ENCODE results near the gene ADAM10. TPM values are rescaled to one million over a fixed set of nuclear protein-coding genes. Genes with fewer than 3 reads are reported as not detected.

ADAM10 gene
- total RNA-seq, 1 donor from 2014 or later, result 140 TPM

DNA sequence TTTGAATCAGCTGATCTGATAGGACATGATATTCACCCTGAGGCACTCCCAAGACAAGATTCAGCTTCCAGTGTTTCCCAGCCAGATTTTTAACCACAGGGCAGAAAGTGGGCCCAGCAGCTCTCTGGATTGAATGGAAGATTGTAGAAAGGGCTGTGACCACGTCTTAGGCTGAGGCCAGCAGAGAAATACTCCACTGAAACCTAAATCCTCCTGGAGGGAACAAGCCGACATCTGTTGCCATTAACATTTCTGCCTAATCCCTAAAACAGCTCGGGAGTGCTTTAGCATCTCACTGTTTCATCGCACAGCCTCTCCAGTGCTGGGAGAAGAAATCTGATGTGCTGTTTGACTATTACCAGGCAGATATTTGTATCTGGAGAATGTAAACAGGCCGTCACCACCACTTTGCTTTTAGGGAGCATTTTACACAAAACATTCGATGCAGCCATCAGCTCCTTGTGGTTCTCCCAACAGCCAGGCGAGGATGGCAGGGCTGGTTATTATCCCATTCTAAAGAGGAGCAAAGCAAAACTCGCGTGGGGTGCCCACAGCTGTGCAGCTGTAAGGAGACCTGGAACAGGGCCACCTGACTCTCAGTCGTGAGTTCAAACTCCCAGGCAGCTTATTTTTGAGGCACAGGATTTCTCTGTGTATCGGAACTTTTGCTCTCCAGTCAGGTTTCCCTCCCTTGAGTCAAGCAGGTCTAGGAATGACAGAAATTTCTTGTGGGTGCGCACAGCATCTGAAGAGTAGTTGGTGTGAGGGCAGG lies 200.3 kb downstream of the ADAM10 start:
- Mint-ChIP-seq H3K27me3 (ENCODE audit: unreplicated experiment) (peaks cover 4% of the 10 kb centered on the region), H3K9me3 (ENCODE audit: unreplicated experiment) (peaks cover 5% of the 10 kb centered on the region), H3K4me1 (ENCODE audit: low read depth, unreplicated experiment) (peaks cover 20% of the 10 kb centered on the region), H3K4me3 (ENCODE audit: unreplicated experiment) (no peak overlapping the region), H3K27ac (ENCODE audit: unreplicated experiment) (no peak overlapping the region), H3K36me3 (ENCODE audit: unreplicated experiment) (no peaks in the 10 kb centered on the region)
- TF ChIP-seq, protein P1, sequence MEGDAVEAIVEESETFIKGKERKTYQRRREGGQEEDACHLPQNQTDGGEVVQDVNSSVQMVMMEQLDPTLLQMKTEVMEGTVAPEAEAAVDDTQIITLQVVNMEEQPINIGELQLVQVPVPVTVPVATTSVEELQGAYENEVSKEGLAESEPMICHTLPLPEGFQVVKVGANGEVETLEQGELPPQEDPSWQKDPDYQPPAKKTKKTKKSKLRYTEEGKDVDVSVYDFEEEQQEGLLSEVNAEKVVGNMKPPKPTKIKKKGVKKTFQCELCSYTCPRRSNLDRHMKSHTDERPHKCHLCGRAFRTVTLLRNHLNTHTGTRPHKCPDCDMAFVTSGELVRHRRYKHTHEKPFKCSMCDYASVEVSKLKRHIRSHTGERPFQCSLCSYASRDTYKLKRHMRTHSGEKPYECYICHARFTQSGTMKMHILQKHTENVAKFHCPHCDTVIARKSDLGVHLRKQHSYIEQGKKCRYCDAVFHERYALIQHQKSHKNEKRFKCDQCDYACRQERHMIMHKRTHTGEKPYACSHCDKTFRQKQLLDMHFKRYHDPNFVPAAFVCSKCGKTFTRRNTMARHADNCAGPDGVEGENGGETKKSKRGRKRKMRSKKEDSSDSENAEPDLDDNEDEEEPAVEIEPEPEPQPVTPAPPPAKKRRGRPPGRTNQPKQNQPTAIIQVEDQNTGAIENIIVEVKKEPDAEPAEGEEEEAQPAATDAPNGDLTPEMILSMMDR (IDR thresholded peaks at IDR 0.05; ENCODE audit: partially characterized antibody, unreplicated experiment), result no peak
- DNase-seq, result no peak

DNA sequence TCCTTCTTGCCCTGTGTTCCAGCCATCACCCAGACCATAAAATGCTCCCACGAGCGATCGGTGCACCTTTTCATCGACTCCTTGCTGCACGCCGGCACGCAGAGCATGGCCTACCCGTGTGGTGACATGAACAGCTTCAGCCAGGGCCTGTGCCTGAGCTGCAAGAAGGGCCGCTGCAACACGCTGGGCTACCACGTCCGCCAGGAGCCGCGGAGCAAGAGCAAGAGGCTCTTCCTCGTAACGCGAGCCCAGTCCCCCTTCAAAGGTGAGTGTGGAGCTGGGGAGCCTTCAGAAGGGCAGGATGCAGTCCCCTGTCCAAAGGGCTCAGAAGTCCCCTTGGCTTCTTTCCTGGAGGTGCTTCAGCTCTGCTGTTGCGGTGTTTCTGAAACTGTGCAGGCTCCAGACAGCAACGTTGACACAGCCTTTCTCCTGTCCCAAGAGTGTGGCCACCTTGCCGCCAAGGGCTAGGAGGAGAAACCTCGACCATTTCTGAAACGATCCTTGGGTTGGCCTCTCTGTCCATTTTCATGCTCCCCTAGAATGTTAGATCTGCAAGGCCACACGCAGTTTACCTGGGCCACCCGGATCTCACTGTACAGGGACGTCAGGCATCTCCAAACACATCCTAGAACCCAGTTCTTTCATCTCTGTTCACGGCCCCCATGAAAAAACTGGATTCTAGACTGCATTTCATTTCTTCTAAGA lies 201.0 kb downstream of the ADAM10 start:
- Mint-ChIP-seq H3K4me1 (ENCODE audit: low read depth, unreplicated experiment) (peaks cover 17% of the 10 kb centered on the region), H3K27me3 (ENCODE audit: unreplicated experiment) (peaks cover 4% of the 10 kb centered on the region), H3K4me3 (ENCODE audit: unreplicated experiment) (no peak overlapping the region), H3K27ac (ENCODE audit: unreplicated experiment) (no peak overlapping the region), H3K36me3 (ENCODE audit: unreplicated experiment) (no peaks in the 10 kb centered on the region), H3K9me3 (ENCODE audit: unreplicated experiment) (peaks cover 2% of the 10 kb centered on the region)
- TF ChIP-seq, protein P1 (IDR thresholded peaks at IDR 0.05; ENCODE audit: partially characterized antibody, unreplicated experiment), result no peak
- DNase-seq, result no peak

DNA sequence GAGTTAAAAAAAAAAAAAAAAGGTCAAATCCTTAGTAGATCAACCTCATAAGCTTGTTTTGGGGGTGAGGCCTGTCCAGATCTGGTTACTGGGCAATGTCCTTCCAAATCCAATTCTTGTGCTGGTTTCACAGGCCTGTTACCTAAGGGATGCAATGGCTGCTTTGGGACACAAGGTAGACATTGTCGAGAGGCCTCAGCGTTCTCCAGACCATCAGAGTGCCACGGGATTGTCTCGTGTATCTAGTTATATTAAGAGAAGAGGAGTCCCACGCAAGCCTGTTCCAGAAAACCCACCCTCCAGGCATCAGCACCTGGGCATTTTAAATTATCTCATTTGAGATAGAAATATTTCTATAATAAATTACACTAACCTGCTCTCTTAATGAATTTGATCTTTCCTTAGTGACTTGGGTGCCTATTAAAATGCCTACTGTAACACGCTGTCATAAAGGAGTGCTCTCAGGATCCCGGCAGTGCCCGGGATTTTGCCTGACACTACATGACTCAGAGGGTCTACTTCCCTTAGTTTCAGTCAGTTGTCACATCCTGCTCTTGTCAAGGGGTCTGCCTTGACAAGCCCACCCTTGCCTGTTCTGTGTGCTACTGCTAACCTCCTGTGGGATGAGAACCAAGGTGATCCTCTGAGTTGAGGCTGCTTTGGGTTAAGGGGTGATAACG lies 201.7 kb downstream of the ADAM10 start:
- Mint-ChIP-seq H3K27ac (ENCODE audit: unreplicated experiment) (no peak overlapping the region), H3K4me1 (ENCODE audit: low read depth, unreplicated experiment) (peaks cover 17% of the 10 kb centered on the region), H3K36me3 (ENCODE audit: unreplicated experiment) (no peaks in the 10 kb centered on the region), H3K9me3 (ENCODE audit: unreplicated experiment) (peaks cover 2% of the 10 kb centered on the region), H3K27me3 (ENCODE audit: unreplicated experiment) (peaks cover 4% of the 10 kb centered on the region), H3K4me3 (ENCODE audit: unreplicated experiment) (no peak overlapping the region)
- DNase-seq, result no peak
- TF ChIP-seq, protein P1 (IDR thresholded peaks at IDR 0.05; ENCODE audit: partially characterized antibody, unreplicated experiment), result no peak

DNA sequence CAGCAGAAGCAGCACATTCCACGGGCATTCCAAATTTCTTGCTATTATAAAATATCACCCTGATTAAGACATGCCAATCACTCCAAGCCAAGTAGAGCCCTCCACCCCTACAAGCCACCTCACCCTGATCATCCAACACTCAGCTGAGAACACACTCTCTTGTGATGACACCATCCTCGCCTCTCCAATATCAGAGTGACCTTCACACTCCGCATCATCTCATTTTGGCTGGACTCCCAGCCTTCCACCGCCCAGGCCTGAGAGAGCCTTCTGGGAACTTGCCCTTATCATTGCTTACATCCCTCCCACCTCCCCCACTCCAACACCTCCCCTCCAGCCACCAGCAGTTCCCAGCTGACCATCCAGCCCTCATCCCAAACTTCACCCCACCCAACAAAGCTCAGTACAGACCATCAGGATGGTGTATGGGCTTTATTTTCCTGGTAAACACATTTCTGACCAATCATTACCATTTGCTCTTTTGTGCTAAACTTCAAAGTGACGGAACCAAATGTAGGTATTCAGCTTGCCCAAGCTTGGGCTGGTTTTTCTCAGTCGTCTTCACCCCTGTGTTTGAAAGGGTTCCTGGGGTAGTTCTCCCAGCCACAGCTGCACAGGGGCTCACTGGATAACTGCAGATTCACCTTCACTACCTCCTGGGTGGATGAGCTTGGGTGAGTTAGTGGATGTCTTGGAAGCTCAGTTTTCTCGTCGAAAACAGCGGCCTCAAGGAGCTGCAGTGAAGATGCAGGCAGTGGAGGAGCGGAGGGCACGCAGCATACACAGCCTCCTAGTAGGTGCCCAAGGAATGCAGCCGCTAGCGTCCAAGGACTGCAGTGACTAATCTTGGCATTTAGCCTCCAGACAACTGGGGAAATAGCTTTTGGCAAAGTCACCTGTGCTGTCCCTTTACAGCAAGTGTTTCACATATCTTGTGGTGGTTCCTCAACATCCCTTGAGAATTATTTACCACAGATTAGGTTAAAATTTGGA lies 202.6 kb downstream of the ADAM10 start:
- Mint-ChIP-seq H3K4me1 (ENCODE audit: low read depth, unreplicated experiment) (peaks cover 19% of the 10 kb centered on the region), H3K9me3 (ENCODE audit: unreplicated experiment) (peaks cover 2% of the 10 kb centered on the region), H3K27ac (ENCODE audit: unreplicated experiment) (no peak overlapping the region), H3K36me3 (ENCODE audit: unreplicated experiment) (no peaks in the 10 kb centered on the region), H3K27me3 (ENCODE audit: unreplicated experiment) (peaks cover 4% of the 10 kb centered on the region), H3K4me3 (ENCODE audit: unreplicated experiment) (no peak overlapping the region)
- TF ChIP-seq, protein P1 (IDR thresholded peaks at IDR 0.05; ENCODE audit: partially characterized antibody, unreplicated experiment), result no peak
- DNase-seq, result no peak
